IPS-11a (cell line): ENCODE data around the gene ZCWPW1.
"Not testable (repeated sequence)": the region's sequence is repeated elsewhere in the genome, so short reads cannot be mapped to it uniquely, and the experiment has no call there.

Experiments used
- H3K4me3 ChIP-seq: one replicate; pipeline ENCODE4 v1.5.1; 2013; ENCODE audit warnings: low read depth, low read length, control low read depth

Gene ZCWPW1

DNA sequence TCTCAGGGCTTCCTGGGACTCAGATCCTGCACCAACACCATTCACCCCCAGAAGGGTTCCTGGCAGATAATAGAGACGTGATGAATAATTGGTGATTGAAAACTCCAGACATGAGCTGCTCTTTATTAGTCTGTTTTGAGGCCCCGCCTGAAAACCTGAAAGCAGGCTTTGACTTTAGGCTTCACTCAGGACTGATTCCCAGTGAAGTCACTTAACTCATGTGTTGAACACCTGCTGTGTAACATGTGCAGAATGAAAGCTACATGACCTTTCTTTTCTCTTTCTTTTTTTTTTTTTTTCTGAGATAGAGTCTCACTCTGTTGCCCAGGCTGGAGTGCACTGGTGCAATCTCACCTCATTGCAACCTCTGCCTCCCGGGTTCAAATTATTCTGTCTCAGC is 26.7 kb upstream of the ZCWPW1 start:
- H3K4me3 ChIP-seq, result no peak overlapping the region

DNA sequence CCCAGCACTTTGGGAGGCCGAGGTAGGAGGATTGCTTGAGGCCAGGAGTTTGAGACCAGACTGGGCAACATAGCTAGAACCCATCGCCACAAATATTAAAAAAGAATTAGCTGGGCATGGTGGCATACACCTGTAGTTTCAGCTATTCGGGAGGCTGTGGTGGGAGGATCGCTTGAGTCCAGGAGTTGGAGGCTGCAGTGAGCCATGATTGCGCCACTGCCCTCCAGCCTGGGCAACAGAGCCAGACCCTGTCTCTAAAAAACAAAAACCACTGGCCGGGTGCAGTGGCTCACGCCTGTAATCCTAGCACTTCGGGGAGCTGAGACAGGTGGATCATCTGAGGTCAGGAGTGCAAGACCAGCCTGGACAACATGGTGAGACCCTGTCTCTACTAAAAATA is 25.4 kb upstream of the ZCWPW1 start:
- not testable (repeated sequence) for H3K4me3 ChIP-seq

DNA sequence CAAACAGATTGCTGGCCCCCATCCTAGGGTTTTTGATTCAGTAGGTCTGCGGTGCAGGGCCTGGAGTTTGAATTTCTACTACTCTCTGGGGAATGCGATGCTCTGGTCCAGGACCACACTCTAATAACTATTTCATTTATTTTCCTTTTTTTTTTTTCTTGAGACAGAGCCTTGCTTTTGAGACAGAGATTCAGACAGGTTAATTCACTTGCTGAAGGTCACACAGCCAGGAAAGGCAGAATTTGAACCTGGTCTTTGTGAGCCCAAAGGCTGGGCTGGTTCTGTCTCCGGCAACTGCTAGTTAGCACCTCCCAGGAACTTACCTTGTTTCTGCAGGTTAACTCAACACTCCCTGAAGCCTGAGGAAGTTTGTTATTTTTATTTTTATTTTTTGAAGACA is 24.0 kb upstream of the ZCWPW1 start:
- H3K4me3 ChIP-seq, result no peak overlapping the region

DNA sequence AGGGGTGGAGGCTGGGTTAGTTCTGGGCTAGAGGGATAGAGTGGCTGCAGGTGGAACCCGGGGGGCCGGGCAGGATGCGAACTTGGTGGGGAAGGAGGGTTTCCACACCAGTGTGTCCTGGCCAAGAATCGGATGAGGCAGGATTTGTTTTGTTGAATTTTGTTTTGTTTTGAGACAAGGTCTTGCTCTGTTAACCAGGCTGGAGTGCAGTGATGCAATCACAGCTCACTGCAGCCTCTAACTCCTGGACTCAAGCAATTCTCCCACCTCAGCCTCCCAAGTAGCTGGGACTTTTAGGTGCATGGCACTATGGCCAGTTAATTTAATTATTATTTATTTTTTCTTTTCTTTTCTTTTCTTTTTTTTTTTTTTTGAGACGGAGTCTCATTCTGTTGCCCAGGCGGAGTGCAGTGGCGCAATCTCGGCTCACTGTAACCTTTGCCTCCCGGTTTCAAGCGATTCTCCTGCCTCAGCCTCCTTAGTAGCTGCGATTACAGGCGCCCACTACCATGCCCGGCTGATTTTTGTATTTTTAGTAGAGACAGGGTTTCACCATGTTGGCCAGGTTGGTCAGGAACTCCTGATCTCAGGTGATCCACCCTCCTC is 20.8 kb upstream of the ZCWPW1 start:
- no peak overlapping the region for H3K4me3 ChIP-seq

DNA sequence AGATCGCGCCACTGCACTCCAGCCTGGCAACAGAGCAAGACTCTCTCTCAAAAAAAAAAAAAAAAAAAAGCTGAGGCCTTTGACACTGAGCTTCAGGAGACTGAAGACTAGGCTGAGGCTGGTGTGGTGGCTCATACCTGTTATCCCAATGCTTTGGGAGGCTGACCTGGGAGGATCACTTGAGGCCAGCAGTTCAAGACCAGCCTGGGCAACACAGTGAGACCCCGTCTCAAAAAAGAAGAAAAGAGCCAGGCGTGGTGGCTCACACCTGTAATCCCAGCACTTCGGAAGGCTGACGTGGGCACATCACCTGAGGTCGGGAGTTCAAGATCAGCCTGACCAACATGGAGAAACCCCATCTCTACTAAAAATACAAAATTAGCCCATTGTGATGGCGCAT is 18.9 kb upstream of the ZCWPW1 start:
- not testable (repeated sequence) for H3K4me3 ChIP-seq

DNA sequence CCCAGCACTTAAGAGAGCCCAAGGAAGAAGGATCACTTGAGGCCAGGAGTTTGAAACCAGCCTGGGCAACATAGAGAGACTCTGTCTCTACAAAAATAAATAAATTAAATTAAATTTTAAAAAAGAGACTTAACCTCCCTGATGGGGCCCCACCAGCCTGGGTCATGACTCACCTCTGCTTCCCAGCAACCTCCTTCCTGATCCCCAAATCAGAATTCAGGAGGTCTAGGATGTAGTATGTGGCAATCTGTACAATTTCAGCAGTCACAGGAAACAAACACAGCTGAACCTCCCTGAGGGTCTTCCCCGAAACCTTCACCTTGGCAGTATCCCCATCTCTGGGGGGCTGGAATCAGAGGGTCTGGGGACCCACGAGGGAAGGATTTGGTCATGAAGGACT is 17.5 kb upstream of the ZCWPW1 start:
- H3K4me3 ChIP-seq, result no peak overlapping the region

DNA sequence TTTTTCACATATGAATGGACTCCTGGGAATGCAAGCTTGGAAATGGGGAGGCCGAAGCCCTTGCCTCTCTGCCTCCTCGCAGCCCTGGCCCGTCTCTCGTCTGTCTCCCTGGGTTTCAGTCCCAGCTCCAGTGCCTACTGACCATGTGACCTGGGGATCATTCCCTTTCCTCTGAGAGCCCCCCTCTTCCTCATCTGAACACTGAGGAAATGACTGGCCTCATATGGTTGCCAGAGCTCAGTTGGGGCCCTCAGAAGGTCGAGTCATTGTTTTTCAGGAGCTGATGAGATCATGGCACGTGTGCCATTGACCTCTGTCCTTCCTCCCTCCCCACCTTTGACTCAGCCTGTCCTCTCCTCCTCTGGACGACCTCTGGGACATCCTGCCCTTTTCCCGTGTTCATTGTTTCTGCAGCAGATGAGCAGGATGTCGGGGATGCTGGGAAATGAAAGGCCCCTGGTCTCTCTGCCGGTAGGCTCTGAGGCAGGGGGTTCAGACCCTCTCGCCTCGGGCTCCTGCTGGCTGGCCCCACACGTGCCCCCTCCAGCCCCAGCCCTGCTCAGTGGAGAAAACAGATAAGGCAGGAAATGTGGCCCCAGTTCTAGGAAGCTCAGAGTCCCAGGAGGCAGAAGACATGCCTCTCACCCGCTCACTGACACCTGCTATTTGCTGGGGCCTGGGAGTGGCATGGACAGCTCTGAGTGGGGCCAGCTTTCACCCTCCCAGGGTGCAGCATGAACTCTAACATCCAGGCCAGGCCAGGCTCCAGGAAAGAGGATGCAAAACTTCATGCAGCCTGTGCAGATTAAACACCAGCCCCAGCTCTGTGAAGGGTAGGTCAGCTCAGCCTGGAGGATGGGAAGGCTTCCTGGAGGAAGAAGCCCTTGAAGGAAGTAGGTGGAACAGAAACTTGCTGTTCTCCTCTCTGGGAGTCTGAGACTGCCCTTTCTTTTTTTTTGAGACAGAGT is 16.1 kb upstream of the ZCWPW1 start:
- H3K4me3 ChIP-seq, result no peak overlapping the region

DNA sequence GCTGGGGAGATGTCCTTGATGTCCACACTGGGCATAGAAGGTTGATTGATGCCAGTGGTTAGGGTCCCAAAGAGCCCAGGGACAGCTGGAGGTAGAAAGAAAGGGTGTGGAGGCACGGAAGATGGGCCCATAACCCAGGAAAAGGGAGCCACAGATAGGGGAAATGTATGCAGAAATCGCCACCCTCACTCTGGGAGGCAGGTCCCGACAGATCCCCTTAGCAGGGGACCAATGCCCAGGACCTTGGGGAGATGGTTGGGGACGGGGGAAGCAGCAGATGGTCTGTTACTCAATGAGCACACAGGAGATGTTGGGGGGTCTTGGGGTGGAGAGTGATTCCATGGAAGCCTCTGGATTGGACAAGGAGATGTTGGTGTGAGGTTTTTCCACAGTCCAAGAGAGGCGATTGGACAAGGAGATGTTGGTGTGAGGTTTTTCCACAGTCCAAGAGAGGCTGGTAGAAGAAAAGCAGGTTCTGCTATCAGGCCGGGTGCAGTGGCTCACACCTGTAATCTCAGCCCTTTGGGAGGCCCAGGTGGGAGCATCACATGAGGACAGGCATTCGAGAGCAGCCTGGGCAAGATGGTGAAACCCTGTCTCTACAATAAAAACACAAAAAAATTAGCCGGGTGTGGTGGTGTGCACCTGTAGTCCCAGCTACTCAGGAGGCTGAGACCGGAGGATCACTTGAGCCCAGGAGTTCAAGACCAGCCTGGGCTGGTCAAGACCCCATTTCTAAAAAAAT is 14.8 kb upstream of the ZCWPW1 start:
- no peak overlapping the region for H3K4me3 ChIP-seq

DNA sequence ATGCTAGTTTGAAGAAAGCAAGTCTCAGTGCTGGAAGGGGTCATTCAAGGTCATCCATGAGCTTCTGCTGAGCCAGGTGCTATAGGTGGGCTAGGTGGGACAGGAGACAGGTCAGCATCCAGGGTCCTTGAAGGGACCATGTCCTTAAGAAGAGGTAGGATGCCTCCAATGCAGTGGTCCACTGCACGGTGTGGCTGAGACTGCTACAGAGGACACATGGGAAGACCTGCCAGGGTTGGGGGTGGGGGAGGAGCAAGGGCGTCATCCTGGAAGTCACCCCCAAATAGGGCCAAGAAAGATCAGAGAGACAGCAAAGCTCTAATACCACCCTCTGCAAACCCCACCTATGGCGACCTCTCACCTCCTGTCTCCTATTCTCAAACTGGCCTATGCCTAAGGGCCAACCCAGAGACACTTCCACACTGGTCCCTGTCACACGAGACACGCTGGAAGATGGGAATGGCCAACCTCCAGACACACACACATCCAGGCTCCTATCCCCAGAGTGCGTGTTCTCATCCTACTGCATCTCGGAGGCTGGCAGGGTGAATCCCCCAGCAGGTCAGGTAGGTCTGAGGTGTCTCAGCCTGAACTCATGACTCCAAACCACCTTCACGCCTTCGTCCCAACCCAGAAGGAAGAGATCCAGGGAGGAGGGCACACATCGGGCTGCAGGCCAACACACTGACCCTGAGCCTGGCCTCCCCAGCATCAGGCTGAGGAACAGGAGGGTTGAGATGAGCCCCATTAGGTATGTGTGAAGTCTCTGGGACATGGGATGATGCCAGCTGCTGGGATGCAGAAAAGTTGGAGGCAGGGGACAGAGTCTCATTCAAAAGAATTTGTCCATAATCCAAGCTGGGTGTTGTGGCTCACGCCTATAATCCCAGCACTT is 13.4 kb upstream of the ZCWPW1 start:
- H3K4me3 ChIP-seq, result no peak overlapping the region

DNA sequence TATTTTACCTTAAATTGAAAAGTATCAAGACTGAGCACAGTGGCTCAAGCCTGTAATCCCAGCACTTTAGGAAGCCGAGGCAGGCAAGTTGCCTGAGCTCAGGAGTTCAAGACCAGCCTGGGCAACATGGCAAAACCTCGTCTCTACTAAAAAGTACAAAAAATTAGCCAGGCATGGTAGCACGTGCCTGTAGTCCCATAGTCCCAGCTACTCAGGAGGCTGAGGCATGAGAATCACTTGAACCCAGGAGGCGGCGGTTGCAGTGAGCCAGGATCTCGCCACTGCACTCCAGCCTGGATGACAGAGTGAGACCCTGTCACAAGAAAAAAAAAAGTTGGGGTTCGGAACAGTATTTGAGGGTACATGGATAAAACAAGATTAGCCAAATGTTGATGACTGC is 10.7 kb upstream of the ZCWPW1 start:
- not testable (repeated sequence) for H3K4me3 ChIP-seq

DNA sequence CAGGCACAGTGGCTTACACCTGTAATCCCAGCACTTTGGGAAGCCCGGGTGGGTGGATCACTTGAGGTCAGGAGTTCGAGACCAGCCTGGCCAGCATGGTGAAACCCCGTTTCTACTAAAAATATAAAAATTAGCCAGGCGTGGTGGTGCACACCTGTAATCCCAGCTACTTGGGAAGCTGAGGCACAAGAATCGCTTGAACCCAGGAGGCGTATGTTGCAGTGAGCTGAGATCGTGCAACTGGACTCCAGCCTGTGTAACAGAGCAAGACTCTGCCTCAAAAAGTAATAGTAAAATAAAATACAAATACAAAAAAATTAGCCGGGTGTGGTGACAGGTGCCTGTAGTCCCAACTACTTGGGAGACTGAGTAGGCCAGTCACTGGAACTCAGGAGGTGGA is 10.2 kb upstream of the ZCWPW1 start:
- not testable (repeated sequence) for H3K4me3 ChIP-seq

DNA sequence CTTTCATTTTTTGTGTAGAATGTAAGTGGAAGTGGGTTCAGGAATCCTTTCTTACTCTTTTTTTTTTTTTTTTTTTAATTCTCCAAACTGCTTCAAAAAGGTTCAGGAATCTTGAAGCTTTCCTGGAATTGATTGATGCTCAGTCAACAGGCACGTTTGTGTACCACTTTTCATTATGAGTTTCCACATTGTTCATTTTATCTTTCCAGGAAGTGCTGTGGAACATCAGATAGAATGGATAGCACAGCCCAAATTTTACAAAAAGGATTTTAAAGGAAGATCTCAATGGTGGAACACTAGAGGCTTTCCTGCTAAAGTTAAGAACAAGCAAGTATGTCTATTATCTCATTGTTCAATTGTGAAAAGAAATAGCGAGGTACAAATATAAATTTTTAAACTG is 9.7 kb upstream of the ZCWPW1 start:
- H3K4me3 ChIP-seq, result no peak overlapping the region

DNA sequence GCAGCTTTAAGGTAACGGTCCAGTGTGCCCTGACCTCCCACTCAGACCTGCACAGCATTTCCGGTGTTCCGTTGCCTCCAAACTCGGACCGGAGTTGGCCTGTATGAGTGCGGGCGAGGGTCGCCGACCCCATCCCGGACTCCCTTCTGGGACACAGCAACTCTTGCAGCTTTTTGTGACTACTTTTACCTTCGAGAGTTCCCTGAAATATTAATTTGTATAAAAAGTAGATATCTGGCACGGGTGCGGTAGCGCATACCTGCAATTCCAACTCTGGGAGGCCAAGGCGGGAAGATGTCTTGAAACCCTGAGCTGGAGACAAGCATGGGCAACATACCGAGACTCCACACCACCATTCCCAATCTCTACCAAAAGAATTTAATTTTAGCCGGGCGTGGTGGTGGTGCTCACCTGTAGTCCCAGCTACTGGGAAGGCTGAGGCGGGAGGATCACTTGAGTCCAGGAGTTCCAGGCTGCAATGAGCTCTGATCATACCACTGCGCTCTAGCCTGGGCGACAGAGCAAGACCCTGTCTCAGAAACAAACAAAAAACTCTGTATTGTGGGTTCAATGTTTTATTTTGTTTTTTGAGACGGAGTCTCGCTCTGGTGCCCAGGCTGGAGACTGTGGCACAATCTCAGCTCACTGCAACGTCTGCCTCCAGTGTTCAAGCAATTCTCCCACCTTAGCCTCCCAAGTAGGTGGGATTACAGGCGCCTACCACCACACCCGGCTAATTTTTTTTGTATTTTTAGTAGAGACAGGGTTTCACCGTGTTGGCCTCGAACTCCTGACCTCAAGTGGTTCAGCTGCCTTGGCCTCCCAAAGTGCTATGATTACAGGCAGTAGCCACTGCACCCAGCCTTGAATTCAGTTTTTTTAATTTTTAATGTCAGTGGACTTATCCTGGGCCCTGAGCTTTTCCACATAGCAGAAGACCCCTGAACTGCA is 8.9 kb upstream of the ZCWPW1 start:
- H3K4me3 ChIP-seq, result no peak overlapping the region

DNA sequence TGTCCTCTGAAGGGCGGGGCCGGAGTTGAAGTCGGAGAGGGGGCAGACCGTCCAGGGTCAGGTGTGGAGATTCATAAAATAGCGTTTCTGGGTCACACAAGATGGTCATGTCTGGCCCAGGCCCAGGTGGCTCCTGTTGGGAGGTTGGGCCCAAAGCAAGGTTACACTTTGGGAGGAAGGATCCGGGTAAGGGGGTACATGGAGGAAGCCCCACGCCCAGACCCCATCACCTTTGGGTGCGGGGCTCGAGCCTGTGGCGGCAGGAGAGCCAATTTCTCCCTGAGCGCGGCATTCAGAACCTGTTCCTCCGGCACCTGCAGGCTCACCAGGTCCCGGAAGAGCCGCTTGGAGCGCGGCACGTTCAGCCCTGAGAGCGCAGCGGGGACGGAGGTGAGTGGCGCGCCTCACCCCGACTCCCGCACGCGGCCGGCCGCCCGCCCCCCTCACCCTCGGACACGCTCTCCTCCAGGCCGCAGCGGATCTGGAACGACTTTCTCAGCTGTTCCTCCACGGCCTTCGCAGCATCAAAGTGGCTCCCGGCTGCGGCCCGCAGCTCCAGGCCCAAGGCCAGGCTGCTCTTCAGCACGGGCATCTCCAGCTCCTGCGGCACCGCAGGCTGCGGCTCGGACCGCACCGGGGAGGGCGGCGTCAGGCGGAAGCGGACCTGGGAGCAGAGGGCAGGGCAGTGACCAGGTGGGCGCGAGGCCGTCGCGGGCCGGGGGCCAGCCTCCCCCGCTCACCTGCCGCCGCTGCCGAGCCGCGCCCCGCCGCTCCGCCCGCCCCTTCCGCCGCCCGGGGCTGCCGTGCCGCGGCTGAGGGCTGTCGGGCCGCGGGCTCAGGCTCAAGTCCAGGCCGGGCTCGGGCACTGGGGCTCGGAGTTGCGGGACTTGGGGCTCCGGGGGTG is 7.2 kb upstream of the ZCWPW1 start:
- peak overlapping the region; percentile 74 for H3K4me3 ChIP-seq

DNA sequence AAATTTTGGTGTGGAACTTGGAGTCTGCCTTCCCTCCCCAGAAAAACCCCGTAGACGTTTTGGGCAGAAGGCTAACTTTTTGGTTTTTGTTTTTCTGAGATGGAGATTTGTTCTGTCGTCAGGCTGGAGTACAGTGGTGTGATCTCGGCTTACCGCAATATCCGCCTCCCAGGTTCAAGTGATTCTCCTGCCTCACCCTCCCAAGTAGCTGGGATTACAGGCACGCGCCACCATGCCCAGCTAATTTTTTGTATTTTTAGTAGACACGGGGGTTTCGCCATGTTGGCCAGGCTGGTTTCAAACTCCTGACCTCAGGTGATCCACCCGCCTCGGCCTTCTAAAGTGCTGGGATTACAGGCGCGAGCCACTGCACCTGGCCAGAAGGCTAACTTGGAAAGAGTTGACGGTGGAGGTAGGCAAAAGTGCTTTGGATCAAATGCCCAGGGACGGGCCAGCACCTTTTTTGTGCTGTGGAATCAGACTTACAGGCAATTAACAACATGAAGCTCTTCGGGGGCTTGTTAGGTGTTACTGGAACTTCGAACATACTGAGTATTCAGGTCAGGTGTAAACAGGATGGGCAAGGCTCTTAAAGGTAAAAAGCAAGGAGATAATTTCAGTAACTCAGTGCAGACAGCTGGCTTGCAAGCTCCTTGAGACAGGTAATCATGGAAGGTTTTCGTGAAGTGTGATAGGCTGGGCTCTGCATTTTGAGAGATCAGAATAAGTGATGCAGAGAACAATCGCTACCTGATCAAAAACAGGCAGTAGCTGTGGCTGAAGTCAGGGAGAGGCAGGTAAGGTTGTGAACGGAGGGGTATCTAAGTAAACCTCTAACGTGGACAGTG is 6.0 kb upstream of the ZCWPW1 start:
- peak overlapping the region; percentile 74 for H3K4me3 ChIP-seq

DNA sequence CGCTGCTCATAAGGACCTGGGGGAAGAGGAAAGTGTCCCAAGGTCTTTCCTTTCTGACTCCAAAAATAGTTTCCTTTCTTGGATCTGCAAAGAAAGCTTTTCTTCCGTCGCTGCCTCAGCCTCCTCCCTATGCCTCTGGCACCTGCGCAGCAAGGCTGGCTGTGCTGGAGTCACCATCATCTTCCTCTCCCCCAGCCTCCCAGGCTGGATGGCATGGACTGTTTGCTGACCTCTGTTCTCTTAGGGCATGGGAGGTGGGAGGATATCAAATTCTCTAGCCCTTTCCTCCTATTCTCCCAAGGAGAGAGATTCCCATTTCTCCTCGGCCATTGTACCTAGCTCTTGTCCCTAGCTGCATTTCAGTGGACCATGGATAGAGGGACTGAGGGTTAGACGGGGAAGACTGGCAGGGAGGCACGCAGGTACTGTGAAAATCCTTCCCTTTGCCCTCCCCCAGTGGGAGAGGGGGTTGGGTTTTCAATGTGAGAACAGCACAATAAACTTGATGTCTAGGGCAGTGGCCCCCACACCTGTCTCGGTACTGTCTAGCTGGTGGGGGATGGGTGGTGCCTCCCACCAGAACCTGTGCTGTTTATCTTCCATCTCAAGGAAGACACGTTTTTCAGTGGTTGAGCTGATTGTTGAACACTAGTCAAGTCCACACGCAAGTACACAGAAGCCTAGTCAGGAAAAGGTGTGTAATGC is 5.2 kb upstream of the ZCWPW1 start:
- no peak overlapping the region for H3K4me3 ChIP-seq

DNA sequence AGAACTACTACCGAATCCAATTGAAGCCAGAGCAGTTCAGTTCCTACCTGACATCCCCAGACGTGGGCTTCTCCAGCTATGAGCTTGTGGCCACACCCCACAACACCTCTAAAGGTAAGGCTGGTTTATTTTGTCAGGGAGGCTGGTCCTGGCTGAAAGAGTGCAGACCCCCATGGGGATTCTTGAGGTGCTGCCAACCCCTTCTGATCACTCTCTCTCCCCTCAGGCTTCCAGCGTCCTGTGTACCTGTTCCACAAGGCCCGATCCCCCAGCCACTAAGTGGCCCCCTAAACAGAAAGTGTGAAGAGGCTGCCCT is 4.7 kb upstream of the ZCWPW1 start:
- no peak overlapping the region for H3K4me3 ChIP-seq
